Sigmoid colon (tissue), 4 donors: ENCODE measurements around the gene LDLRAD4.

Experiments
- EP300 ChIP-seq, 4 donors: sonication (generic); formaldehyde crosslinking; IDR thresholded peaks; one replicate each; pipeline ENCODE4 v1.6.1; 2017; ENCODE audit warnings: antibody characterized with exemption in 4 of 4
- POLR2A ChIP-seq, 2 donors: fragments of 450-650 bp; IDR thresholded peaks; one replicate each; pipeline ENCODE4 v1.6.1; 2016; ENCODE audit warnings: antibody characterized with exemption in 2 of 2, mild to moderate bottlenecking in 2 of 2, moderate library complexity in 2 of 2
- TF ChIP-seq, protein P1 (sequence below), 4 experiments: fragments of 450-650 bp in 3 of 4; fragments of 200-600 bp in 1 of 4; IDR thresholded peaks; one replicate each; pipeline ENCODE4 v1.5.1; 2016 to 2019; ENCODE audit warnings: antibody characterized with exemption in 4 of 4, mild to moderate bottlenecking in 3 of 4, moderate library complexity in 2 of 4

DNA sequence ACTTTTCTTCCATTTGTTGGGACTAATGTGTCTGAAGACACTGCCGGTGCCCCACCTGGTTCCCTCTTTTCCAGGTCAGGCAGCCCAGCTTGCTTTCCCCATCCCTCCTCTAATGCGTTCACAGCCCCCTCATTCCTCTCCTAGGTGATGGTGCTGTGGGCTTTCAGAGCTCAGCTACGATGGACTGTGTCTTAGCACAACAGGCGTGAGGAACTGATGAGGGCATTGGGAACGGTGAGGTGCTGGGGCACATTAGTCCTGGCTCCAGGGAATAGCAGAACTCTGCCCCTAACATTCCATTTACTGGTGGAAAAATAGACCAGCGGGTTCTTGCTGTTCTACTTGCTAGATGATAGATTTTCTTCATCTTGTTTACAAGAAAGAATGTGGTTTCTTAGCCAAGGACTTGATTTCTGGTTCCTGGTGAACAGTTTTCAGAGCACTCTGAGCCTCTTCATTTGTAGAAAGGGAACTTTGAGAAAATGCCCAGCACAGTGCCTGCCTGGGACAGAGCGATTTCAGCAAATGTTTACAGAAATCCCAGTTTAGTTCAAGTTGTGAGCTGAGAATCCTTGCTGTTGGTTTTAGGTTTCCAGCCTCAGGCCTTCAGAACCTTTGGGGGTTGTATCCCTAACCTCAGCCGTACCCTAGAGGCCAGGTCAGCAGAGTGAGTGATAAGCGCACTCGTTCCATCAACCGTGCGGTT lies 42.5 kb downstream of the LDLRAD4 start:
- TF ChIP-seq EP300 (IDR thresholded peaks at IDR 0.05) (no peak), POLR2A (IDR thresholded peaks at IDR 0.05) (no peak)
- TF ChIP-seq, protein P1, sequence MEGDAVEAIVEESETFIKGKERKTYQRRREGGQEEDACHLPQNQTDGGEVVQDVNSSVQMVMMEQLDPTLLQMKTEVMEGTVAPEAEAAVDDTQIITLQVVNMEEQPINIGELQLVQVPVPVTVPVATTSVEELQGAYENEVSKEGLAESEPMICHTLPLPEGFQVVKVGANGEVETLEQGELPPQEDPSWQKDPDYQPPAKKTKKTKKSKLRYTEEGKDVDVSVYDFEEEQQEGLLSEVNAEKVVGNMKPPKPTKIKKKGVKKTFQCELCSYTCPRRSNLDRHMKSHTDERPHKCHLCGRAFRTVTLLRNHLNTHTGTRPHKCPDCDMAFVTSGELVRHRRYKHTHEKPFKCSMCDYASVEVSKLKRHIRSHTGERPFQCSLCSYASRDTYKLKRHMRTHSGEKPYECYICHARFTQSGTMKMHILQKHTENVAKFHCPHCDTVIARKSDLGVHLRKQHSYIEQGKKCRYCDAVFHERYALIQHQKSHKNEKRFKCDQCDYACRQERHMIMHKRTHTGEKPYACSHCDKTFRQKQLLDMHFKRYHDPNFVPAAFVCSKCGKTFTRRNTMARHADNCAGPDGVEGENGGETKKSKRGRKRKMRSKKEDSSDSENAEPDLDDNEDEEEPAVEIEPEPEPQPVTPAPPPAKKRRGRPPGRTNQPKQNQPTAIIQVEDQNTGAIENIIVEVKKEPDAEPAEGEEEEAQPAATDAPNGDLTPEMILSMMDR (IDR thresholded peaks at IDR 0.05): no peak
